GM20431 (cell line): ENCODE data around the gene PPL.

Experiments
- in situ Hi-C: fragments of 300-500 bp; cut with MseI, MboI; formaldehyde crosslinking; loops from one replicate; pipeline ENCODE4 v1.15.0; 2020; ENCODE audit warnings: low sequenced_read_pairs; ENCODE audit not compliant: unreplicated experiment

PPL gene

GRCh38 chr16:4871071-4871470, 65.9 kb downstream of the PPL start:
- in situ Hi-C loops: no loop called here

- in situ Hi-C loops: no loop called here
Observed at GRCh38 chr16:4870138-4870671, 66.7 kb downstream of the PPL start.

DNA sequence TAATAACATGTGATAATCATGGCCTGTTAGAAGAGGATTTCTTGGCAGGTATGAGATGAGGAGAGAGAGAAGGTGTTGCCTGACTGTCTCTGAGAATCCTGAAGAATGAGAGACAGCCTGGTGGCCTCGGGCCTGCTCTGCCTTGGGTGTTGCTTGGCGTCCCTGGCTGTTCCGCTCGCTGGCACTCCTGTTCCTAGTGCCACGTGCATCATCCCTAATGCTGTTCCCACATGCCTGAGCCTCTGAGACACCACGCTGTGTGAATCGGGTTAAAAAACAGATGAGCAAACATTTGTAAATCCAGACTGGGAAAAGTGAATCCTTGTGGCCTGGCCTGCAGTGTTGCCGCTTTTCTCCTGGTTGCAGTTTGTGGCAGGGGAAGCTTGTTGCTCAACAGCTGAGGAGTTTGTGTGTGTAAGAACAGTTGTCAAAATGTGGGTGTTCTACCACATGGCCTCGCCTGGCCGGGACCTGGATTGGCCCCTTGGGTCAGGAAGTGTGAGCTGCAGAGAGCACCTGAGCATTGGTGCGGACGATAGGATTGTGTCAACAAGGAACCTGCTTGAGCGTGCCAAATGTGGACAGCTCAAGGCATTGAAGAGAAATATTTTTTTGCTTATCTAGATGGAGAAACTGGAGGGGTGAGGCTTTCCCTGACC, 67.7 kb downstream of the PPL start:
- in situ Hi-C loops: no loop called here

DNA sequence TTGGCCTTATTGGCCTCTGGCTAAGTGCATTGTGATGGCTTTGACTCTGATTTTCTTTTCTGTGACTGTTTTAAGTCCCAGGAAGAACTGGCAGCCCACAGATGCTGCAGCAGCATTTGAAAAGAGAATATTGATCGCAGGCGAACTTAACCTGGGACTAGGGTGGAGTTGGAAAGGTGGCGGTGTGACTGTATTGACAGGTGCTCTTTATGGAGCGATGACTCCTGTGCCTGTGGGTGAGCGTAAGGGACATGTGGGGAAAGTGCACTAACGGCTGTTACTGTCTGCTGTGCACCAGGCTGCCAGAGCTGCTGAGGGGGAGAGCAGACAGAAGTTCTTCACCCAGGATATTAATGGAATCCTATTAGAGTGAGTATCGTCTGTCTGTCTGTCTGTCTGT, 68.4 kb downstream of the PPL start:
- in situ Hi-C loops: no loop called here

DNA sequence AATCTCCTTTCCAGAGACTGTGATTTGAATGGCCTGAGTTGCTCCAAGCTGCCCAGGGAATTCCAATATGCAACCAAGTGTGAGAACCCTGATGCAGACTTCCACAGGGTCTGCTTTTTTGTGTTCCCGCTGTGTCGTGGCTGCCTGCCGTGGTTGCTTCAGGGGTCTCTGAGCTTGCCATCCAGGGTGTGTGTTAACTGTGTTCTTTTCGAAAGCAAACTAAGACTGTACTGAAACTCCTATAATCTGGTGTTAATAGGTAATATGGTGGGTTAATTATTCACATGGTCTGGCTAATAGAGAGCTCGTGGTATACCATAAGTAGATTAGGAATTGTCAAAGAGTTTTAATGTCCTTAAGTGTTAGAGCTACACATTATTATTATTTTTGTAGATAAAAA, 68.9 kb downstream of the PPL start:
- in situ Hi-C loops: no loop called here

DNA sequence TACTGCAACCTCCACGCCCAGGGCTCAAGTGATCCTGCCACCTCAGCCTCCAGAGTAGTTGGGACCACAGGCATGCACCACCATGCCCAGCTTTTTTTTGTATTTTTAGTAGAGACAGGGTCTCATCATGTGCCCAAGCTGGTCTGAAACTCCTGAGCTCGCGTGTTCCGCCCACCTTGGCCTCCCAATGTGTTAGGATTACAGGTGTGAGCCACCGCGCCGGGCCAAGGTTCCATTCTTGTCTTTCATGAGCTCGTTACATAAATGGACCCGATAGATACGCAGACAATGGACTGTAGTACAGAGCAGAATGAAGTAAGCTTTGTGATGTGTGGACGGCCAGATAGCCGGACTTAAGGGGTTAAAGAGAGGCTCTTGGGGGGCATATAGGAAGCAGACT, 70.4 kb downstream of the PPL start:
- in situ Hi-C loops: no loop called here

DNA sequence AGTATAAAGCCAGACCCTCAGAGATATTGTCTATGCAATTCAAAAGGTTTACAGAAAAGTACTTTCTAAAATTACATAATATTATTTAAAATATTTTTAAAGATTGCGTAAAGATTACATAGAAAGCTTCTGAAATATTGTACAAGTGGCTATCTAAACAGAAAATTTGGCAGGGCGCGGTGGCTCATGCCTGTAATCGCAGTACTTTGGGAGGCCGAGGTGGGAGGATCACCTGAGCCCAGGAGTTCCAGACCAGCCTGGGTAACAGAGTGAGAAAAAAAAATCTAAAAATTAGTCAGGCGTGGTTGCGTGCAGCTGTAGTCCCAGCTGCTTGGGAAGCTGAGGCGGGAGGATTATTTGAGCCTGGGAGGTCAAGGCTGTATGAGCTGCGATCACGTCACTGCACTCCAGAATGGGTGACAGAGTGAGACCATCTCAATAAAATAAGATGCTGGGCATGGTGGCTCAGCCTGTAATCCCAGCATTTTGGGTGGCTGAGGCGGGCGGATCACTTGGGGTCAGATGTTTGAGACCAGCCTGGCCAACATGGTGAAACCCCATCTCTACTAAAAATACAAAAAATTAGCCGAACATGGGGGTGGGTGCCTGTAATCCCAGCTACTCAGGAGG, 71.6 kb downstream of the PPL start:
- in situ Hi-C loops: no loop called here

- in situ Hi-C loops: no loop called here
Observed at GRCh38 chr16:4864728-4865127, 72.2 kb downstream of the PPL start.

- in situ Hi-C loops: no loop called here
Observed at GRCh38 chr16:4862639-4863038, 74.3 kb downstream of the PPL start.

DNA sequence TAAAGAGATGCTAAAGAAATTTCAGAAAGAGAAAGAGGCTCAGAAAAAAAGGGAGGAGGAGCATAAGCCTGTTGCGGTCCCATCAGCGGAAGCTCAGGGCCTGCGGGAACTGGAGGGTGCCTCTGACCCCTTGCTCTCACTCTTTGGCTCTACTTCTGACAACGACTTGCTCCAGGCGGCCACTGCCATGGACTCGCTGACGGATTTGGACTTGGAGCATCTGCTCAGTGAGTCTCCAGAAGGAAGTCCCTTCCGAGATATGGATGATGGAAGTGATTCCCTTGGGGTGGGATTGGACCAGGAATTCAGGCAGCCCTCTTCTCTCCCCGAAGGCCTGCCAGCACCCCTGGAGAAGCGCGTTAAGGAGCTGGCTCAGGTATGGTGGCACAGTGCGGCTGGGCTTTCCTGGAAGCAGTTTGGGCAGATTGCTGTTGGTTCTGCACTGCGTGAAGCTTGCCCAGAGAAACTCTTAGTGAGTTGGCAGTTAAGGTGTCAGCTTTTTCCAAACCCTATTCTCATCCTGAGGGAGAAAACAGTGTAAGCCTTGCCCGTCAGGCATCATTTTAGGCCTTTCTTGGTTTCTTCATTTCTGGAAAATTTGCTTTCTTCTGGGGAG, 76.1 kb downstream of the PPL start:
- in situ Hi-C loops: no loop called here

- in situ Hi-C loops: no loop called here
Observed at GRCh38 chr16:4859900-4860255, 77.1 kb downstream of the PPL start.

- in situ Hi-C loops: no loop called here
Observed at GRCh38 chr16:4859190-4859899, 77.6 kb downstream of the PPL start.

DNA sequence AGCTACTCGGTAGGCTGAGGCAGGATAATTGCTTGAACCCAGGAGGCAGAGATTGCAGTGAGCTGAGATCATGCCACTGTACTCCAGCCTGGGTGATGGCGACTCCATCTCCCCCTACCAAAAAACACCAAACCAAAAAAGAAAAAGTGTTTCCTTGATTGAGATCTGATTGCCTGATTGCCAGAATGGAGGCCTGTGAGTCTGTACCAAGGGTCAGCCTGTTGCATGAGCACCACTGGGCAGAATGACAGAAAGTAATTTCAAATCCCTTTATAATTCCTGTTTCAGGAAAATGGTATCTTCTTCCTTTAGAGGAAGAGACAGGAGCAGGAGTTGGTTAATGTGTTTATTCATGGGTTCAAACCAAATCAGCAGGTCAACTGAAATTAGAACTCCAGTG, 81.1 kb downstream of the PPL start:
- in situ Hi-C loops: no loop called here

DNA sequence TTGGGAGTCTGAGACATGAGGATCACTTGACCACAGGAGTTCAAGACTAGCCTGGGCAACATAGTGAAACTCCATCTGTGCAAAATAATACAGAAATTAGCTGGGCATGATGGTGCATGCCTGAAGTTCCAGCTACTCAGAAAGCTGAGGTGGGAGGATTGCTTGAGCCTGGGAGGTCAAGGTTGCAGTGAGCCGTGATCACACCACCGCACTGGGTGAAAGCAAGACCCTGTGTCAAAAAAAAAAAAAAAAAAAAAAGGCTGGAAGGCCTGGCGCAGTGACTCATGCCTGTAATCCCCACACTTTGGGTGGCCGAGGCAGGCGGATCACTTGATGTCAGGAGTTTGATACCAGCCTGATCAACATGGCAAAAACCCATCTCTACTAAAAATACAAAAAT, 81.6 kb downstream of the PPL start:
- in situ Hi-C loops: no loop called here

DNA sequence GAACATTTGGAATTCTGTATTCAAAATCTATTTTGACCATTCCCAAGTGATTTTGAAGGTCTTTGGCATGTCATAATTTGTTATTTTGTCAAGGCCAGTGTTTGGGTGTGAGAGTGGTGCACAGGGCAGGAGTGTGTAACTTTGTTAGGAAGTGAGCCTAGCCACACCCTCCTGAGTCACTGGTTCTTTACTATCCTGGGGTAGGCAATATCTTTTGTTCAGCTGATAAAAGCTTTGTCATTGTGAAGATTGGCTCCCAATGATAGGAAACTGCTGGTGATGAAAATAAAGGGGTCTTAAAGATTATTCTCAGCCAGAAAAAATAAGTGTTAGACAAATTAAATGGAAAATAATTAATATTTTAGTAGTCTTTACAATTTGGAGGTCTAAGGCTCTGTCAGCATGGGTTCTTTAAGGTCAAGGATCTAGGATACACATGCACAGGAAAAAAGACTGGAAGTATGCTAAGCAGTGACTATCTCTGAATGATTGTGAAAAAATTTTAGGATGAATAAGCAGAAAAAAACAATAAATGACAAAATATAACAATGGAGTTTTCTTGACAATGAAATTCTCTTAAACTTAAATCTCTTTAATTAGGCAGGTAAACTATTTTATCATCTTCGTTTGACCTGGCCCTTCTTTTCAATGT, 84.6 kb downstream of the PPL start:
- in situ Hi-C loops: no loop called here

DNA sequence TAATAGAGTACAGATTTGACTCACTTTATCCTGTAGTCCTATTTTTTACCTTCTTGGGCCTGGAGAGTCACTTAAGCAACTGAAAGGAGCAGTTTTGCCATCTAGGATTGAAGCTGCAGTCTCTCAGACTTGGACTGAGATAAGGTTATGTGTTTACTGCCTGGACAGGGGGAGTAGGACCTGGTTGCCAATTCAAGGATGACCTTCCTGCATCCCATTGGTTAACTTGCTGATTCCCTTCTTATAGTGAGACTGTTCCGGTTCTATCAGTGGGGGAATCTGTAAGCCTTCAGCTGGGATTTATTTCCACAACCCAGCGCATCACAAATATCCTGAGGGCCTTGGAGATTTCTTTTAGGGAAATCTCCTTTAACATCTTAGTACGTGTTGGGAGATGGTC, 86.7 kb downstream of the PPL start:
- in situ Hi-C loops: no loop called here

DNA sequence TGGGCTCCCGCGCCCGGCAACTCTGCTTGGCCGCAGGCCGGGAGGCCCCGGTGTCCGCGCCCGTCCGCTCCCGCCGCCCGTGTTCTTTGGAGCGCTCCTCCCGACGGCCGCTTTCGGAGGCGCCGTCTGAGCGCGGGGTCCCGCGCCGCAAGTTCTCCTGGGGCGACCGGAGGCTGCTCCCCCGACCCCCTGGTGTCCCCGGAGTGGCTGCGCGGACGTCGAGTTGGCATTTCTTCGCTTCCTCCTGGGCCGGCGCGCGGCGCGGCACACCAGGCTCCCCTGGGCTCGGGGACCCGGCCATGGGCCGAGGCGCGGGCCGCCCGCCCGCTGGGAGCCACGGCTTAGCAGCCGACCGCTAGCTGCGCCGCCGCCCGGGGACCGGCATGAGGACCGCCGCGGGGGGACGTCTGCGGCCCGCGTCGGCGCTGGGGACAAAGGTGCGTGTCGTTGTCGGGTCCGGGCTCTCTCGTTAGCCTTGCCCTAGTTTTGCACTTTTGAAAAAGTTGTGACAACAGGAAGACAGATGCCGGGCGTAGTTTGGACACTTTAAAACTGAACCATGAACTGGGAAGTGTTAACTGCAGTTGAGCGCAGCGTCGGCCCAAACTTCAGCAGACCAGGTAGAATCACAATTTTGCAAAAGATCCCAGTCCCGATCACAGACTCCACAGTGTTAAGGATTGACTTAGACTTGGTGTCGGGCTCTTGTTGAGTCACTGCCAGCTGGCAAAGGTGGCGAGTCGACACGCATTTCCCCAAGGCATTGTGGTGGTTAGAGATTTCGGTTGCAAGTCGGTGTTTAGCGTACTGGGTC, 89.0 kb downstream of the PPL start:
- in situ Hi-C loops: no loop called here

GRCh38 chr16:4846901-4847773, 89.8 kb downstream of the PPL start, which contains the start of the genes GLYR1 and UBN1:
Gene GLYR1 (minus strand): TSS chr16:4847288. CDS start chr16:4847265, 23 bp downstream.
Gene UBN1 (plus strand): TSS chr16:4847481. CDS start chr16:4852918, 5,437 bp downstream.
- in situ Hi-C loops: no loop called here

DNA sequence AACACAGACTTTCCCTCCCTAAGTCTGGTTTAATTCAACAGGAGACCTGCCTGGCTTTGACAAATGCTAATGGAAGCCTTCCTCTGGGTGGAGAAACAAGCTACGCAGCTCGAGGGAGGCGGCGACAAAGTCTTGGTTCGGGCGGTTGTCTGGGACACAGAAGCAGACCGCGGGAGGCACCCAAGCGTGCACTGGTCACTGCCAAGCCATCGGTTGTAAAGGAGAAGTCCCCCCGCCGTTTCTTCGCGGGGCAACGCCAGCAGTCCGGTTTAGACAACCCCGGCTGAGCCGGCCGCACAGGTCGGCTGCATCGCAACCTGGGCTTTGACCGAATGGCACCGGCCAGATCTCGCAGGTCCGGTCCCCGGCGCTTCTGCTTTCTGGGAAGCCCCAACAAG, 90.4 kb downstream of the PPL start:
- in situ Hi-C loops: no loop called here
